Astrocyte of the cerebellum (primary cell): ENCODE results near the gene RDH5.

Experiments
- DNase-seq: peaks from one replicate; pipeline ENCODE4 v3.0.0-alpha.2; 2011; ENCODE audit warnings: low read depth
- H3K4me3 ChIP-seq: 2 replicates; pipeline ENCODE4 v1.5.1; 2011; ENCODE audit warnings: mild to moderate bottlenecking, low read depth, low read length, moderate library complexity
- in situ Hi-C: cut with HindIII; loops from 2 replicates; pipeline ENCODE4 v1.10.0; 2017; ENCODE audit warnings: low sequenced_read_pairs
- TF ChIP-seq, protein P1 (sequence below): IDR thresholded peaks from 2 replicates; pipeline ENCODE4 v1.5.1; 2012; ENCODE audit warnings: low read length, low read depth, moderate library complexity, mild to moderate bottlenecking; ENCODE audit errors: missing control alignments

The RDH5 gene

DNA sequence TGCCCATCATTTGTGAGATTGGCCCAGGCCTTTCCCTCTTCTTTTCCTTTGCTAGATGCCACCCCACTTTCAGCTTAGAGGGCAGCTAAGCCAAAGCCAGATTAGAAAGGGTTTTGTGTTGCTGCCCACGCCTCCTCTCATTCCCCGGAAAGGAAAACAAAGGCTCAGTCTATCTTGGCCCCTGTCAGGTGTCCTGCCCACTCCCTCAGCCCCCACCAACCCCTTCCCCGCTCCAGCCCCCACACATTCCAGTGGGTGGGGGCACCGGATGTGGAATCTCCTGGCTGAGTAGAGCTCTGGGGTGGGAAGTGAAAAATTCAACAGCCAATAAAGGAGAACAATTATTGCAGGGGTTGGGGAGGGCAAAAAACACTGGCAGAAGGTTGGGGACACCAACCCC lies 2.2 kb upstream of the RDH5 start:
- TF ChIP-seq, protein P1, sequence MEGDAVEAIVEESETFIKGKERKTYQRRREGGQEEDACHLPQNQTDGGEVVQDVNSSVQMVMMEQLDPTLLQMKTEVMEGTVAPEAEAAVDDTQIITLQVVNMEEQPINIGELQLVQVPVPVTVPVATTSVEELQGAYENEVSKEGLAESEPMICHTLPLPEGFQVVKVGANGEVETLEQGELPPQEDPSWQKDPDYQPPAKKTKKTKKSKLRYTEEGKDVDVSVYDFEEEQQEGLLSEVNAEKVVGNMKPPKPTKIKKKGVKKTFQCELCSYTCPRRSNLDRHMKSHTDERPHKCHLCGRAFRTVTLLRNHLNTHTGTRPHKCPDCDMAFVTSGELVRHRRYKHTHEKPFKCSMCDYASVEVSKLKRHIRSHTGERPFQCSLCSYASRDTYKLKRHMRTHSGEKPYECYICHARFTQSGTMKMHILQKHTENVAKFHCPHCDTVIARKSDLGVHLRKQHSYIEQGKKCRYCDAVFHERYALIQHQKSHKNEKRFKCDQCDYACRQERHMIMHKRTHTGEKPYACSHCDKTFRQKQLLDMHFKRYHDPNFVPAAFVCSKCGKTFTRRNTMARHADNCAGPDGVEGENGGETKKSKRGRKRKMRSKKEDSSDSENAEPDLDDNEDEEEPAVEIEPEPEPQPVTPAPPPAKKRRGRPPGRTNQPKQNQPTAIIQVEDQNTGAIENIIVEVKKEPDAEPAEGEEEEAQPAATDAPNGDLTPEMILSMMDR = no peak
- no peak for DNase-seq

DNA sequence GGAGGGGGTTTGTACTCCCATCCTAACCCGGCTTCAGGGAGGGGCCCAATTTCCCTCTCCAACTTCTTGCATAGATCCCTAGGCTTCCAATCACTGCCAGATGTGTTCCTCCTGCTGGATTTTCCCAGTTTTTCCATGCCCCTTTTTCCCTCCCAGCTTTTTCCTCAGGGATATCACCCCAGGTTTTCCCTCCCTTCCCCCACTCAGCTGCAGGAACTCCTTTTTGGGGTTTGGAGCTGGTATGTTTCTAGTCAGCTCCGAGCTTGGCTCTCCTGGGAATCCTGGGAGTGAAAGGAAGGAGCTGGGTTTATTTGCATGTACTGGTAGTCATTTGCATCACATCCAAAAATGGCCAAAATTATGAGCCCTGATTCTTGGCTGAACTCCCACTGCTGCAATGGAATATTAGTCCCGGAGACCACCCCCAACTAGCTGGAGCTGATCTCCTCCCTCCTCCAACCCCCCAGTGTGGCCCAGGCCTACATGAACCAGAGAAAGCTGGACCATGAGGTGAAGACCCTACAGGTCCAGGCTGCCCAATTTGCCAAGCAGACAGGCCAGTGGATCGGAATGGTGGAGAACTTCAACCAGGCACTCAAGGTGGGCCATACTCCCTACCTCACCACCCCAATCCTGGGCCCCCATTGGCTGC lies 1.4 kb upstream of the RDH5 start:
- in situ Hi-C loops = no loop called here
- H3K4me3 ChIP-seq = no peak overlapping the region
- TF ChIP-seq, protein P1 = no peak
- DNase-seq = no peak

More for the DNA sequence above, 2.2 kb upstream of the RDH5 start:
- in situ Hi-C loops = no loop called here
- no peak overlapping the region for H3K4me3 ChIP-seq

DNA sequence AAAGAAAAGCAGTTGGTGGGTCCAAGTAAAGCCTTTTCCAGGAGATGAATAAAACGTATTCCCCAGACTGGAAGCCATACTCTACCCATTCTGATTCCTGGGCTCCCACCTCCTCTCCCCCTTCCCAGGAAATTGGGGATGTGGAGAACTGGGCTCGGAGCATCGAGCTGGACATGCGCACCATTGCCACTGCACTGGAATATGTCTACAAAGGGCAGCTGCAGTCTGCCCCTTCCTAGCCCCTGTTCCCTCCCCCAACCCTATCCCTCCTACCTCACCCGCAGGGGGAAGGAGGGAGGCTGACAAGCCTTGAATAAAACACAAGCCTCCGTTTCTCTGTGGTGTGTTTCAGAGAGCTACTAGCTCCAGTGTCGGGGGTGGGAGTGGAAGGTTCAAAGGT lies 822 bp upstream of the RDH5 start:
- TF ChIP-seq, protein P1 = no peak
- no peak overlapping the region for H3K4me3 ChIP-seq
- DNase-seq = no peak
- in situ Hi-C loops = no loop called here

DNA sequence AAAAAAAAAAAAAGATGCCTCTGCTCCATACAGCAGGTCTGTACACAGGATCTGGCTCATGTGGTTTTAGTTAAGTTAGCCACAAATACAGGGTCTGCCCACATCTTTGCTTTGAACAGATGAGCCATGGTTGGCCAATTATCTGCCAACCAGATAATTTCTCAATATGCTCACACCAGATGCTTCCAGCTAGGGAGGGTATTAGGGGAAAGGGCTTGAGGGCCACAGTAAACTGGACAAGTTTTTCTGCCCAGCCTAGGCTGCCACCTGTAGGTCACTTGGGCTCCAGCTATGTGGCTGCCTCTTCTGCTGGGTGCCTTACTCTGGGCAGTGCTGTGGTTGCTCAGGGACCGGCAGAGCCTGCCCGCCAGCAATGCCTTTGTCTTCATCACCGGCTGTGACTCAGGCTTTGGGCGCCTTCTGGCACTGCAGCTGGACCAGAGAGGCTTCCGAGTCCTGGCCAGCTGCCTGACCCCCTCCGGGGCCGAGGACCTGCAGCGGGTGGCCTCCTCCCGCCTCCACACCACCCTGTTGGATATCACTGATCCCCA lies 776 bp downstream of the RDH5 start:
- in situ Hi-C loops = no loop called here
- no peak overlapping the region for H3K4me3 ChIP-seq
- DNase-seq = no peak
- TF ChIP-seq, protein P1 = peak; percentile 37

DNA sequence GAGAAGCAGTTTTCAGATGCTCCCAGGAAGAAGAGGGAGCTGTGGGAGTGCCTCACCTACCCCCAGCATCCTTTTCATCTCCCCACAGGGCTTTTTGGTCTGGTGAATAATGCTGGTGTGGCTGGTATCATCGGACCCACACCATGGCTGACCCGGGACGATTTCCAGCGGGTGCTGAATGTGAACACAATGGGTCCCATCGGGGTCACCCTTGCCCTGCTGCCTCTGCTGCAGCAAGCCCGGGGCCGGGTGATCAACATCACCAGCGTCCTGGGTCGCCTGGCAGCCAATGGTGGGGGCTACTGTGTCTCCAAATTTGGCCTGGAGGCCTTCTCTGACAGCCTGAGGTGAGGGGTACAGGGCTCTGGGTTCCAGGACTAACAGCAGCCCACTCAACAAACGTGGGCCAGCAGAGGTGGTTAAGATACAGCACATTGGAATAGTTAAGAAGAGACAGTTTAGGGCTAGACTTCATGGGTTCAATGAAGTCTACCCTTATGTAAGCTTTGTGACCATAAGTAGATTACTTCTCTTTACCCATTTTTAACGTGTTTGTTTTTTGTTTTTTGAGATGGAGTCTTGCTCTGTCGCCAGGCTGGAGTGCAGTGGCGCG lies 1.5 kb downstream of the RDH5 start:
- in situ Hi-C loops = no loop called here
- H3K4me3 ChIP-seq = no peak overlapping the region
- TF ChIP-seq, protein P1 = no peak
- DNase-seq = no peak

DNA sequence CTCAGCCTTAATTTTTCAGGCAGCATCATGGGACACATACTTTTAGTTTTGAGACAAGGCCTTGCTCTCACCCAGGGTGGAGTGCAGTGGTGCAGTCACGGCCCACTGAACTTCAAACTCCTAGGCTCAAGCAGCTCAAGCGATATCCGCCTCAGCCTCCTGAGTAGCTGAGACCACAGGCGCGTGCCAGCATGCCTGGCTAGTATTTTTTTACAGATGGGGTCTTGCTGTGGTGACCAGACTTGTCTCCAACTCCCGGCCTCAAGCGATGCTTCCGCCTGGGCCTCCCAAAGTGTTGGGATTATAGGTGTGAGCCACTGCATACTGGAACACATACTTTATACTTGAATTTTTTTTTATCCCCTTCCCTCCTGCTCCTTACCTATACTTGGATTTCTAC lies 2.8 kb downstream of the RDH5 start:
- DNase-seq = no peak
- TF ChIP-seq, protein P1 = no peak
- in situ Hi-C loops = no loop called here
- H3K4me3 ChIP-seq = no peak overlapping the region
